Measurements from ENCODE around the gene FIG4.

- TF ChIP-seq POLR2AphosphoS5 (IDR thresholded peaks at IDR 0.05; ENCODE audit: low read depth, low read length) (no peak), POLR2A (IDR thresholded peaks at IDR 0.05; ENCODE audit: low read depth, low read length) (peak; percentile 42; the same call in 1 of the 2 replicates), TAF1 (IDR thresholded peaks at IDR 0.05; ENCODE audit: borderline replicate concordance, low read depth, low read length) (no peak; the same call in 1 of the 2 replicates)
These were observed at the start of gene FIG4, which contains the start of gene AK9 for GRCh38 chr6:109690737-109691621.

Measured in GM12892 (cell line).